H9 (cell line): Measurements from ENCODE around the gene OR4D1. TPM values are rescaled to one million over a fixed set of nuclear protein-coding genes. Genes with fewer than 3 reads are reported as not detected.

Source experiments
- DNase-seq: peaks from one replicate; pipeline ENCODE4 v3.0.0-alpha.2; 2017
- H2AFZ ChIP-seq: one replicate; pipeline ENCODE4 v1.6.1; 2013; ENCODE audit warnings: mild to moderate bottlenecking, low read length, control low read depth, moderate library complexity
- H2AK5ac ChIP-seq: 2 replicates; pipeline ENCODE4 v1.6.1; 2013; ENCODE audit warnings: low read length, control low read depth, mixed read lengths; ENCODE audit not compliant: insufficient read length
- H2BK120ac ChIP-seq: one replicate; pipeline ENCODE4 v1.6.1; 2013; ENCODE audit warnings: low read depth, mild to moderate bottlenecking, low read length, control low read depth, inconsistent platforms; ENCODE audit not compliant: poor library complexity, severe bottlenecking
- H2BK12ac ChIP-seq: 2 replicates; pipeline ENCODE4 v1.6.1; 2013; ENCODE audit warnings: low read length, control low read depth, mixed read lengths, low read depth; ENCODE audit not compliant: insufficient read length
- H2BK15ac ChIP-seq: 2 replicates; pipeline ENCODE4 v1.6.1; 2013; ENCODE audit warnings: low read depth, low read length, control low read depth
- H2BK20ac ChIP-seq: one replicate; pipeline ENCODE4 v1.6.1; 2013; ENCODE audit warnings: low read depth, mild to moderate bottlenecking, low read length, control low read depth, inconsistent platforms; ENCODE audit not compliant: poor library complexity, severe bottlenecking
- H2BK5ac ChIP-seq: 2 replicates; pipeline ENCODE4 v1.6.1; 2013; ENCODE audit warnings: low read length, control low read depth, mixed read lengths; ENCODE audit not compliant: insufficient read length
- H3K14ac ChIP-seq: 2 replicates; pipeline ENCODE4 v1.6.1; 2013; ENCODE audit warnings: low read length, control low read depth; ENCODE audit not compliant: insufficient read depth
- H3K18ac ChIP-seq: 2 replicates; pipeline ENCODE4 v1.6.1; 2013; ENCODE audit warnings: low read depth, mild to moderate bottlenecking, mixed read lengths, low read length, control low read depth; ENCODE audit not compliant: insufficient read length
- H3K23ac ChIP-seq: 2 replicates; pipeline ENCODE4 v1.6.1; 2013; ENCODE audit warnings: low read length, control low read depth, mixed read lengths, low read depth; ENCODE audit not compliant: insufficient read length
- H3K23me2 ChIP-seq: 2 replicates; pipeline ENCODE4 v1.6.1; 2013; ENCODE audit warnings: low read depth, mild to moderate bottlenecking, mixed read lengths, low read length, control low read depth; ENCODE audit not compliant: insufficient read length, poor library complexity, severe bottlenecking
- H3K27ac ChIP-seq: 2 replicates; pipeline ENCODE4 v1.5.1; 2013; ENCODE audit warnings: low read length, control low read depth, mixed read lengths, low read depth; ENCODE audit not compliant: insufficient read length
- H3K27me3 ChIP-seq: 2 replicates; pipeline ENCODE4 v1.6.1; 2013; ENCODE audit warnings: low read length, control low read depth, inconsistent platforms; ENCODE audit not compliant: insufficient read depth
- H3K4ac ChIP-seq: 2 replicates; pipeline ENCODE4 v1.6.1; 2013; ENCODE audit warnings: low read depth, mild to moderate bottlenecking, control low read depth, inconsistent platforms, low read length, moderate library complexity
- H3K4me1 ChIP-seq: 2 replicates; pipeline ENCODE4 v1.6.1; 2013; ENCODE audit warnings: low read length, control low read depth, inconsistent platforms; ENCODE audit not compliant: insufficient read depth
- H3K4me2 ChIP-seq: 2 replicates; pipeline ENCODE4 v1.6.1; 2013; ENCODE audit warnings: low read length, control low read depth, mixed read lengths; ENCODE audit not compliant: insufficient read length, insufficient read depth
- H3K56ac ChIP-seq: 2 replicates; pipeline ENCODE4 v1.6.1; 2013; ENCODE audit warnings: low read depth, mild to moderate bottlenecking, mixed read lengths, low read length, control low read depth; ENCODE audit not compliant: insufficient read length
- H3K79me1 ChIP-seq: 2 replicates; pipeline ENCODE4 v1.6.1; 2013; ENCODE audit warnings: low read depth, mild to moderate bottlenecking, moderate library complexity, low read length, control low read depth, inconsistent platforms; ENCODE audit not compliant: insufficient read depth, poor library complexity, severe bottlenecking
- H3K79me2 ChIP-seq: 2 replicates; pipeline ENCODE4 v1.6.1; 2013; ENCODE audit warnings: low read length, control low read depth, inconsistent platforms; ENCODE audit not compliant: insufficient read depth
- H3K9ac ChIP-seq: 2 replicates; pipeline ENCODE4 v1.6.1; 2013; ENCODE audit warnings: low read length, control low read depth, mixed read lengths; ENCODE audit not compliant: insufficient read length; ENCODE audit errors: extremely low read depth
- H3K9me3 ChIP-seq: one replicate; pipeline ENCODE4 v1.6.1; 2013; ENCODE audit warnings: low read depth, low read length, inconsistent platforms; ENCODE audit not compliant: control insufficient read depth
- H3T11ph ChIP-seq: one replicate; pipeline ENCODE4 v1.6.1; 2013; ENCODE audit warnings: mild to moderate bottlenecking, low read length, control low read depth, inconsistent platforms
- H4K20me1 ChIP-seq: one replicate; pipeline ENCODE4 v1.6.1; 2013; ENCODE audit not compliant: control insufficient read depth, insufficient read length, insufficient read depth
- H4K5ac ChIP-seq: 2 replicates; pipeline ENCODE4 v1.6.1; 2013; ENCODE audit warnings: low read depth, mild to moderate bottlenecking, mixed read lengths, low read length, control low read depth; ENCODE audit not compliant: insufficient read length
- H4K8ac ChIP-seq: replicated peaks from 2 replicates; pipeline ENCODE4 v1.6.1; 2013; ENCODE audit warnings: low read length, control low read depth, mixed read lengths, low read depth; ENCODE audit not compliant: insufficient read length
- H4K91ac ChIP-seq: 2 replicates; pipeline ENCODE4 v1.6.1; 2013; ENCODE audit warnings: low read depth, mild to moderate bottlenecking, moderate library complexity, mixed read lengths, low read length, control low read depth; ENCODE audit not compliant: insufficient read length
- H3K27ac Mint-ChIP-seq, 3 experiments: 2 replicates in 2 of 3; 3 replicates in 1 of 3; pipeline ENCODE4 v1.8.0; 2020 to 2021; ENCODE audit warnings: mixed read lengths in 3 of 3, mild to moderate bottlenecking in 1 of 3, moderate library complexity in 1 of 3
- H3K27me3 Mint-ChIP-seq: 2 replicates; pipeline ENCODE4 v1.8.0; 2021; ENCODE audit warnings: low read depth, mild to moderate bottlenecking, moderate library complexity, mixed read lengths
- H3K36me3 Mint-ChIP-seq, 3 experiments: 2 replicates in 2 of 3; 3 replicates in 1 of 3; pipeline ENCODE4 v1.8.0; 2020 to 2021; ENCODE audit warnings: low read depth in 3 of 3, mixed read lengths in 3 of 3; ENCODE audit not compliant: insufficient read depth in 1 of 3
- H3K4me1 Mint-ChIP-seq, 2 experiments: 2 replicates each; pipeline ENCODE4 v1.8.0; 2020; ENCODE audit warnings: mixed read lengths in 2 of 2
- H3K4me3 Mint-ChIP-seq, 2 experiments: 2 replicates in 1 of 2; 3 replicates in 1 of 2; pipeline ENCODE4 v1.8.0; 2020 to 2021; ENCODE audit warnings: mild to moderate bottlenecking in 2 of 2, mixed read lengths in 2 of 2, moderate library complexity in 1 of 2
- H3K9me3 Mint-ChIP-seq, 2 experiments: 2 replicates in 1 of 2; 3 replicates in 1 of 2; pipeline ENCODE4 v1.8.0; 2020; ENCODE audit warnings: mild to moderate bottlenecking in 2 of 2, mixed read lengths in 2 of 2, moderate library complexity in 1 of 2
- CTCF ChIP-seq: fragments of 200-600 bp; sonication (generic); conservative IDR thresholded peaks from 3 replicates; pipeline ENCODE4 v1.8.0; 2021; ENCODE audit warnings: antibody characterized with exemption, mild to moderate bottlenecking
- WGBS: extraction: QIAGEN DNeasy Blood & Tissue Kit; methylation state at CpG from one replicate; pipeline ENCODE4 v1.1.7; 2013; ENCODE audit warnings: missing lambda C conversion rate, low lambda C conversion rate, mixed read lengths; ENCODE audit not compliant: insufficient read length; ENCODE audit errors: extremely low coverage; 5-methylcytosine and 5-hydroxymethylcytosine counted together
- total RNA-seq: library from RNA; stranded (reverse); gene quantifications from 2 replicates; pipeline ENCODE4 v1.2.1, GENCODE V29; 2021

The OR4D1 gene
- total RNA-seq, 1 experiment from 2014 or later = 0.11 TPM

DNA sequence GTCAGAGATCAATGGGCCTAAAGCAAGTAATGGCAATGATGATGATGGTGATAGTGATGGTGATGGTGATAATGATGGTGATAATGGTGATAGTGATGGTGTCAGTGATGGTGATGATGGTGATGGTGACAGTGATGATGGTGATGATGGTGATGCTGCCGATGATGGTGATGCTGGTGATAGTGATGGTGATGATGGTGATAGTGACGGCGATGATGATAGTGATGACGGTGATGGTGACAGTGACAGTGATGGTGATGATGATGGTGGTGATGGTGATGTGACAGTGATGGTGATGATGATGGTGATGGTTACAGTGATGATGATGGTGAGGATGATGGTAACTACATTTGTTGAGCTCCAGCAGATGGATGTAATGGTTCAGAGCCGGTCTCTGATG, 30.8 kb upstream of the OR4D1 start:
- no peak overlapping the region for H2AK5ac ChIP-seq
- Mint-ChIP-seq H3K36me3 (no peaks in the 10 kb centered on the region), H3K27me3 (peaks cover 37% of the 10 kb centered on the region), H3K9me3 (no peaks in the 10 kb centered on the region; a peak in 1 of 5 replicates), H3K27ac (no peak overlapping the region), H3K4me3 (no peak overlapping the region), H3K4me1 (no peaks in the 10 kb centered on the region)
- no peak for TF ChIP-seq CTCF
- H4K20me1 ChIP-seq = peaks cover 5% of the 10 kb centered on the region
- no peak overlapping the region for H3K27ac ChIP-seq
- DNase-seq = no peak
- no peak overlapping the region for H4K91ac ChIP-seq
- peak overlapping the region; percentile 13 for H3K56ac ChIP-seq
- H4K5ac ChIP-seq = no peak overlapping the region
- no peak overlapping the region for H3K18ac ChIP-seq
- H3K4me1 ChIP-seq = no peaks in the 10 kb centered on the region
- H2BK15ac ChIP-seq = no peak overlapping the region
- no peak overlapping the region for H2BK12ac ChIP-seq
- no peak overlapping the region for H2BK5ac ChIP-seq
- H4K8ac ChIP-seq = peak overlapping the region; percentile 85
- no peaks in the 10 kb centered on the region for H3K79me1 ChIP-seq
- no CpG with 5 or more reads among the region's 5 CpGs for WGBS
- no peak overlapping the region for H2AFZ ChIP-seq
- H3K4me2 ChIP-seq = no peak overlapping the region
- H3K23me2 ChIP-seq = no peaks in the 10 kb centered on the region
- H3K23ac ChIP-seq = peak overlapping the region; percentile 41
- H3K4ac ChIP-seq = no peak overlapping the region
- no peaks in the 10 kb centered on the region for H3K79me2 ChIP-seq
- H3K14ac ChIP-seq = no peak overlapping the region
- H2BK120ac ChIP-seq = no peak overlapping the region
- H2BK20ac ChIP-seq = no peak overlapping the region
- H3K9ac ChIP-seq = no peak overlapping the region
- H3K27me3 ChIP-seq = no peaks in the 10 kb centered on the region
- H3K9me3 ChIP-seq = no peaks in the 10 kb centered on the region
- no peak overlapping the region for H3T11ph ChIP-seq
